D721Med (cell line): ENCODE measurements around the gene TGM4.

Source experiments
- DNase-seq: peaks from one replicate; pipeline ENCODE4 v3.0.0; 2011; ENCODE audit warnings: low spot score; ENCODE audit not compliant: insufficient read length
- FAIRE-seq: peaks from 2 replicates; lab custom pipeline; 2011; peaks lifted over from hg19 to GRCh38; lab: Jason Lieb, UNC
- TF ChIP-seq, protein P1 (sequence below): IDR thresholded peaks from 2 replicates; pipeline ENCODE4 v1.5.1; 2012; ENCODE audit warnings: mild to moderate bottlenecking, control low read depth; ENCODE audit not compliant: insufficient read depth; ENCODE audit errors: missing control alignments

Gene TGM4

DNA sequence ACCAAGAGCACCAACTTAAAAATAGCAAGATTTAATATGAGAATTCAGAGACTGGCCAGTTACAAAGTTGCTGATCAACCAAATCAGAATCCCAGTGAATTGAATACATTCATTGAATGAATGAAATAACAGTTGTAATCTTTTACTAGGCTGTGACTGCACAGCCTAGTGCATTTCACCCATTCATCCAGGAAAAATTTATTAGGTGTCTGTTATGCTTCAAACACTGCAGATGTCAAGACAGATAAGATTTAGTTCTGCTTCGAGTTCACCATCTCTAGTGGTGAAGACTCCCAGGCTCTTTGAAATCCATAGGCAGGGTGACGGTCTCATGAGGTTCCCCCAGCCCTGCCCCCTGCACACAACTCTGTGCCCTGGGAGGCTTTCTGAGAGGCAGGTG lies 28.9 kb downstream of the TGM4 start:
- no peak for DNase-seq
- TF ChIP-seq, protein P1, sequence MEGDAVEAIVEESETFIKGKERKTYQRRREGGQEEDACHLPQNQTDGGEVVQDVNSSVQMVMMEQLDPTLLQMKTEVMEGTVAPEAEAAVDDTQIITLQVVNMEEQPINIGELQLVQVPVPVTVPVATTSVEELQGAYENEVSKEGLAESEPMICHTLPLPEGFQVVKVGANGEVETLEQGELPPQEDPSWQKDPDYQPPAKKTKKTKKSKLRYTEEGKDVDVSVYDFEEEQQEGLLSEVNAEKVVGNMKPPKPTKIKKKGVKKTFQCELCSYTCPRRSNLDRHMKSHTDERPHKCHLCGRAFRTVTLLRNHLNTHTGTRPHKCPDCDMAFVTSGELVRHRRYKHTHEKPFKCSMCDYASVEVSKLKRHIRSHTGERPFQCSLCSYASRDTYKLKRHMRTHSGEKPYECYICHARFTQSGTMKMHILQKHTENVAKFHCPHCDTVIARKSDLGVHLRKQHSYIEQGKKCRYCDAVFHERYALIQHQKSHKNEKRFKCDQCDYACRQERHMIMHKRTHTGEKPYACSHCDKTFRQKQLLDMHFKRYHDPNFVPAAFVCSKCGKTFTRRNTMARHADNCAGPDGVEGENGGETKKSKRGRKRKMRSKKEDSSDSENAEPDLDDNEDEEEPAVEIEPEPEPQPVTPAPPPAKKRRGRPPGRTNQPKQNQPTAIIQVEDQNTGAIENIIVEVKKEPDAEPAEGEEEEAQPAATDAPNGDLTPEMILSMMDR: no peak
- no peak for FAIRE-seq

DNA sequence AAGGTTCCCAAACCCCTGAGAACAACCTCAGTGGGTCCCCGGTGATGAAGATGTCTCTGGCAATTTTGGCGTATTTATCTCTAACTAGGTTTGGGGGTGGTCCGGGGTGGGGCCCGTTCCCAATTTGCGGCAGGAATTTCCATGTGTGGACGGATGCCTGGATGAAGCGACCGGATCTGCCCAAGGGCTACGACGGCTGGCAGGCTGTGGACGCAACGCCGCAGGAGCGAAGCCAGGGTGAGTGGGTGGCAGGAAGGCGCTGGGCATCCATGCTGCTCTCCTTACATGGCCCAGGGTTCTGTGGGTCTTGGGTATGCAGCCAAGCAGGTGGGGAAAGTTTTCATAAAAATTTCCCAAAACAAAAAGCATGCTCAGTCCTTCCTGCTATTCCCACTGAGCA lies 29.3 kb downstream of the TGM4 start:
- TF ChIP-seq, protein P1: no peak
- DNase-seq (no peak), FAIRE-seq (no peak)

DNA sequence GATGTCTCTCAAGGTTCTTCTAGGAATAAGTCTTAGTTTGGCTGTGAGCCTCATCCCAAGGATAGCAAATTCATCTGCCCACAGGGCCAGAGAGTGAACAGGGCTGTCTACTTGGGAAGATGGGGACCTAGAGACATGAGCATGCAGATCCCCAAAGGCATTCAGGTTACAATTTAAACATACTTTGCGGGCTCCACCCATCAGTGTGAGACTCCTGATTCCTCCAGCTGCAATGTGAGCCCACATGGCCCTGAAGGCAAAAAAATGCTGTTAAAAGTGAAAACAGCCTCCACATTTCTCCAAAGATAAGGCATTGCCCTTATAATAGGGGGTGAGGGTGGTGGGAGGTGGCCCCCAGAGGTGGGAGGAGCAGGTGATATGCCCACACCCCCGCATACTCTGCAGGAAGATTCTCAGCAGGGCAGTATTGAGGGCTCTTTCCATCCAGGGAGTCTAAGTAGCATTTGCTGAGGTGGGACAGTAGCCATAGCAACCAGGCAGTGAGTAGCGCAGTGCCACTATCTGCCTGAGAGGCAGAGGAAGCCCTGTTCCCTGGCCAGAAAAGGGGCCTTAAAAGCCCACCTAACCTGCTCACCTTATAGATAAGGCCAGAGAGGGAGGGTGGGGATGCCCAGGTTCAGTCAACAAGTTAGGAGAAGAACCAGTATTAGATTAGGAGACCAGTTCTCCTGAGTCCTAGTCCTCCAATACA lies 31.2 kb downstream of the TGM4 start:
- TF ChIP-seq, protein P1: no peak
- FAIRE-seq (no peak), DNase-seq (no peak)

DNA sequence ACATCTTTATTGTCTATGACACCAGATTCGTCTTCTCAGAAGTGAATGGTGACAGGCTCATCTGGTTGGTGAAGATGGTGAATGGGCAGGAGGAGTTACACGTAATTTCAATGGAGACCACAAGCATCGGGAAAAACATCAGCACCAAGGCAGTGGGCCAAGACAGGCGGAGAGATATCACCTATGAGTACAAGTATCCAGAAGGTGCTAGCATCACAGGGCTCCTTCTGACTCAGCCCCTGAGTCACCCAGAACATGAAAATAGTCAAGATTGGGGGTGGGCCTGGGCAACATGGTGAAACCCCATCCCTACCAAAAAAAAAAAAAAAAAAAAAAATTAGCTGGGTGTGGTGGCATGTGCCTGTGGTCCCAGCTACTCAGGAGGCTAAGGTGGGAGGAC lies 32.6 kb downstream of the TGM4 start:
- FAIRE-seq (no peak), DNase-seq (no peak)
- TF ChIP-seq, protein P1: no peak

DNA sequence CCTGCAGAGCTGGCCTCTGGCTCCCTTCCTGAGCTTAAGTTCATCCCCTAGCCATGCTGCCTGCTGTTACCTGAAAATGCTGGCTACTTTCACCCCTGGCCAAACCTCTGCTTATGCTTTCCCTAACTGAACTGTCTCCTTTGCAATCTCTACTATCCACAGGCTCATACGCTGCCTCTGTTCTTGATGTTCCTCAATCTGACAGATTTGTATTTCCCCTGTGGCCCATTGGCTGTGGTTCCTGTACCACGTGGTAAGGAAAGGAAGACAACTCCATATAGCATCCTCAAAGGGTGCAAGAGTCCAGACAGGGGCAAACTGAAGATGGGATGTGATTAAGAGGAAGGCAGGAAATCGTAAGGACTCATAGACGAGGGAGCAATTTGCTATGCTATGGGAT lies 33.2 kb downstream of the TGM4 start:
- no peak for DNase-seq
- no peak for FAIRE-seq
- TF ChIP-seq, protein P1: no peak

DNA sequence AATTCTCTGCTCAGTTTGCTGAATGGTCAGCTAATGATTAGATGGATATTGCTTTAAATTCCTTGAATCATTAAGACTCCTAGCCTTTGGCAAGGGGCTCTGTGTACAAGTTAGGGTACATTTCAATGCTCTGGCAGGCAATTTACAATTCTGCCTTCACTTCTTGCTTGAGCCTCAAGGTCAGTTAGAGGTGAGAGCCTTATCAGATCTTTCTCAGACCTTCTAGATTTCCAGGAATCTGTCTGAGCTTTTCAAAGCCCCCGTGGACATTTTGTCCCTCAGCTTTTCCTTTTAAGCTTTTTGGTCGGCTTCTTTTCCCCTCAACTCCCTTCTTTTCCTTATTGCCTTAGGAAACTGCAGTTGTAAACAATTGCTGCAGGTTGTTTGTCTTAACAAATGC lies 34.7 kb downstream of the TGM4 start:
- TF ChIP-seq, protein P1: no peak
- no peak for FAIRE-seq
- DNase-seq: no peak

DNA sequence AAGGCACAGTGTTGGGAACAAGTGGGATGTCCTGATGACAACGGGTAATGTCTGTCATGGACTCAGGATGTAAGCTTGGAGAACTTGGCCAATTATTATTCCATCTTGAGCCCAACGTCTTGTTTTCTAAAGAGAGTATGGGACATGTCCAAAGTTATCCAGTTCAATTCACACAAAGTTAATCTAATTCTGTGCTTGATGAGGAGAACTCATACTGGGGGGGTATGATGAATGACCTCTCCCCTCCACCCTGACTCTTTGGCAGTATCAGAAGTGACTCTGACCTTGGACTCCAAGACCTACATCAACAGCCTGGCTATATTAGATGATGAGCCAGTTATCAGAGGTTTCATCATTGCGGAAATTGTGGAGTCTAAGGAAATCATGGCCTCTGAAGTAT lies 36.3 kb downstream of the TGM4 start:
- FAIRE-seq: no peak
- TF ChIP-seq, protein P1: no peak
- no peak for DNase-seq
